GM18858 (cell line): ENCODE measurements around the gene KLC1.

Experiments used
- ATAC-seq: cut with Tn5 transposase; IDR thresholded peaks from one replicate; pipeline ENCODE4 v1.9.1; 2021; ENCODE audit not compliant: unreplicated experiment

KLC1 gene

GRCh38 chr14:103702497-103703432, 73.8 kb downstream of the KLC1 start:
- ATAC-seq: no peak

GRCh38 chr14:103703433-103704385, 74.7 kb downstream of the KLC1 start:
- no peak for ATAC-seq

- ATAC-seq: no peak
These were observed 75.7 kb downstream of the KLC1 start for GRCh38 chr14:103704708-103705107.

- no peak for ATAC-seq
These were observed 76.1 kb downstream of the KLC1 start for GRCh38 chr14:103705118-103705503.

GRCh38 chr14:103705504-103706284, 76.7 kb downstream of the KLC1 start:
- no peak for ATAC-seq

- ATAC-seq: no peak
These were observed 77.7 kb downstream of the KLC1 start for GRCh38 chr14:103706551-103707328.

- ATAC-seq: no peak
These were observed 78.6 kb downstream of the KLC1 start for GRCh38 chr14:103707329-103708263.

- no peak for ATAC-seq
These were observed 79.8 kb downstream of the KLC1 start for GRCh38 chr14:103708750-103709187.

GRCh38 chr14:103709814-103710213, 80.8 kb downstream of the KLC1 start:
- no peak for ATAC-seq

- ATAC-seq: no peak
These were observed 81.9 kb downstream of the KLC1 start for GRCh38 chr14:103710771-103711377.

GRCh38 chr14:103711516-103712431, 82.8 kb downstream of the KLC1 start:
- ATAC-seq: no peak

- ATAC-seq: no peak
These were observed 83.7 kb downstream of the KLC1 start for GRCh38 chr14:103712633-103713247.

- no peak for ATAC-seq
These were observed 84.5 kb downstream of the KLC1 start for GRCh38 chr14:103713304-103714062.

- no peak for ATAC-seq
These were observed 85.2 kb downstream of the KLC1 start for GRCh38 chr14:103714063-103714724.

GRCh38 chr14:103715052-103716000, 86.3 kb downstream of the KLC1 start, which contains the start of the genes XRCC3 and ZFYVE21:
TSS of gene XRCC3 (minus strand) at chr14:103715451. CDS start at chr14:103711087, 4,364 bp downstream.
TSS of gene ZFYVE21 (plus strand) at chr14:103715810. CDS start at chr14:103715842, 32 bp downstream.
- ATAC-seq: peak; percentile 94
